GM12864 (cell line): ENCODE measurements around the gene TMCO4.

Source experiments
- DNase-seq: peaks from one replicate; pipeline ENCODE4 v3.0.0-alpha.2; 2011; ENCODE audit warnings: low read depth
- H3K4me3 ChIP-seq: 2 replicates; pipeline ENCODE4 v1.5.1; 2011; ENCODE audit warnings: mild to moderate bottlenecking, low read depth, low read length, control low read depth
- CTCF ChIP-seq: IDR thresholded peaks from 2 replicates; pipeline ENCODE4 v1.5.1; 2011; ENCODE audit warnings: low read depth, mild to moderate bottlenecking, moderate library complexity, low read length, control low read depth, inconsistent platforms; ENCODE audit errors: missing control alignments

Gene TMCO4

GRCh38 chr1:19680644-19681043 lies 119.1 kb downstream of the TMCO4 start:
- TF ChIP-seq CTCF = no peak
- DNase-seq = no peak
- no peak overlapping the region for H3K4me3 ChIP-seq

GRCh38 chr1:19679691-19680090 lies 120.0 kb downstream of the TMCO4 start:
- no peak overlapping the region for H3K4me3 ChIP-seq
- DNase-seq = no peak
- no peak for TF ChIP-seq CTCF

DNA sequence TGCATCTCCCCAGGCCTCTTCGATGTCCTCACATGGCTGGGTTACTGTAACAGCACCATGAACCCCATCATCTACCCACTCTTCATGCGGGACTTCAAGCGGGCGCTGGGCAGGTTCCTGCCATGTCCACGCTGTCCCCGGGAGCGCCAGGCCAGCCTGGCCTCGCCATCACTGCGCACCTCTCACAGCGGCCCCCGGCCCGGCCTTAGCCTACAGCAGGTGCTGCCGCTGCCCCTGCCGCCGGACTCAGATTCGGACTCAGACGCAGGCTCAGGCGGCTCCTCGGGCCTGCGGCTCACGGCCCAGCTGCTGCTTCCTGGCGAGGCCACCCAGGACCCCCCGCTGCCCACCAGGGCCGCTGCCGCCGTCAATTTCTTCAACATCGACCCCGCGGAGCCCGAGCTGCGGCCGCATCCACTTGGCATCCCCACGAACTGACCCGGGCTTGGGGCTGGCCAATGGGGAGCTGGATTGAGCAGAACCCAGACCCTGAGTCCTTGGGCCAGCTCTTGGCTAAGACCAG lies 120.7 kb downstream of the TMCO4 start:
- H3K4me3 ChIP-seq = no peak overlapping the region
- DNase-seq = no peak
- no peak for TF ChIP-seq CTCF

DNA sequence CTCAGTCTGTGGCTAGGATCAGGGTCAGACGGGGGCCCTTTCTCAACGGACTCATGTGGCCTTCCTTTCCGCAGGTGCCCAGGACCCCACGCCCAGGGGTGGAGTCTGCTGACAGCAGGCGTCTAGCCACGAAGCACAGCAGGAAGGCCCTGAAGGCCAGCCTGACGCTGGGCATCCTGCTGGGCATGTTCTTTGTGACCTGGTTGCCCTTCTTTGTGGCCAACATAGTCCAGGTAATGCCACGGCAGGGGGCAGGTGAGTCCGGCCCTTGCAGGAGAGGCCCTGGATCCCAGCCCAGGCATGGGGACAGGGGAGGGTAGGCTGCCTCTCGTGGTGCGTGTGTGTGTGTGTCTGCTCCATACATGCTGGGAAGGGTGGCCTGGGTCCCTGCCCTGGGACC lies 121.2 kb downstream of the TMCO4 start:
- DNase-seq = no peak
- TF ChIP-seq CTCF = no peak
- H3K4me3 ChIP-seq = no peak overlapping the region

GRCh38 chr1:19676438-19676922 lies 123.2 kb downstream of the TMCO4 start:
- no peak overlapping the region for H3K4me3 ChIP-seq
- no peak for DNase-seq
- no peak for TF ChIP-seq CTCF

GRCh38 chr1:19675797-19676196 lies 123.9 kb downstream of the TMCO4 start:
- no peak overlapping the region for H3K4me3 ChIP-seq
- no peak for DNase-seq
- no peak for TF ChIP-seq CTCF

DNA sequence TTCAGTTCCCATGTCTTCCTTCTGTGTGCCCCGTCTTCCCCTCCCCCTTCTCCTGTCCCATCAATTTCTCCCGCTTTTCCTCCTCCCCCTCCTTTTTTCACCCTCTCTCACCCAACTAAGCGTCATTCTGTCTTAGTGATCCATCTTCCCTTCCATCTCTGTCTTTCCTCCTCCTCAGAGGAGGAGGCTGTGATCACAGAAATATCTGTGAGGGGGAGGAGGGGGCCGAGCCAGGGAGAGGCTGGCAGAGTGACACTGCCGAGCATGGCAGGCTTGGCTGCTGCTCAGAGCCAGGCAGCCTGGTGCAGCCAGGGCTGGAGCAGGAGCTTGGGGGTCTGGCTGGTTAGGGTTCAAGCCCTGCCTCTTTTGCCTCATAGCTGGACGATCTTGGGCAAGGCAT lies 127.5 kb downstream of the TMCO4 start:
- no peak for TF ChIP-seq CTCF
- no peak overlapping the region for H3K4me3 ChIP-seq
- DNase-seq = no peak
